HG02840 (cell line): Measurements from ENCODE around the gene GRIK4.

Source experiments
- ATAC-seq: cut with Tn5 transposase; IDR thresholded peaks from one replicate; pipeline ENCODE4 v1.9.1; 2021; ENCODE audit warnings: mild to moderate bottlenecking, moderate library complexity, moderate number of reproducible peaks; ENCODE audit not compliant: unreplicated experiment, low FRiP score

The GRIK4 gene

DNA sequence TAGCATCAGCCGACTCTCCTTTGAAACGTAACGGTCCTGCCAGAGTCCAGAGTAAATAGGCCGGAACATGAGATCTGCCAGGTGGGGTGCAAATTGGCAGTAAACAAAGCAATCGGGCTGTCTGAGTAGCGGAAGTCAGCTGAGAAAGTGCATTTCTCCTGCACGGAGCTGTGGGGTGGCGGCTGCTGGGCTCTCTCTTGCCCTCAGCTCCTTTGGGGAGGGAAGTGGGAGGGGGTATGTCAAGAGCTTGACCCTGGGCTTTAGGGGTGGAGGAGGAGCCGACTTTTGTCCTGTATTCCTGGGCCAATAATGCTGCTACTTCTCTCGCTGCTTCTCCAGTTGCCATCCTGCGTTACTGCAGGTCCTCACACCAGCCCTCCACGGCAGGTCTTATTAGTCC is 11.6 kb downstream of the GRIK4 start:
- no peak for ATAC-seq

DNA sequence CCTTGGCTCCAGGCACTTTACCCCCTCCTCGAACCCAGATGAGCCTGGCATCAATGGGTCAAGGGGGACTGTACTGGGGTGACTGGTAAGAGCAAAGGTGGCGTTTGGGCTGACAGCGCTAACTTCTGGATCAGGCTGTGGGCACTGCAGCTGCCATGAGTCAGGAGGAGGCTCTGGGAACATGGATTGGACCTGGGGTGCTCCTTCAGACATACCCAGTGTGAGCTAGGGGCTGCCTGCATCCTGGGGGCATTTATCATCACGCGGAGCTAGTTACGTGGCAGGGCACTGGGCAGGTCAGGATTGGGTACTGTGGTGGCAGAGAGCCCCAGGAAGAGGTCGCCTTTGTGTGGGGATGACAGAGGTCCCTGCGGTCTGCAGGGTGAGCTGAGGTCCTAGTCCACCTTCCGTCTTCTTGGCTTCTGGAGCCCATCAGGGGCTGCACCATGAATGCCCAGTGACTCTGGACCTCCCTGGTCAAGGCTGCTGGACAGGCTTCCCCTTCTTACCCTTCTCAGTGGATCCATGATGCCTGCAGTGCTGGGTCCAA is 13.1 kb downstream of the GRIK4 start:
- ATAC-seq, result no peak

DNA sequence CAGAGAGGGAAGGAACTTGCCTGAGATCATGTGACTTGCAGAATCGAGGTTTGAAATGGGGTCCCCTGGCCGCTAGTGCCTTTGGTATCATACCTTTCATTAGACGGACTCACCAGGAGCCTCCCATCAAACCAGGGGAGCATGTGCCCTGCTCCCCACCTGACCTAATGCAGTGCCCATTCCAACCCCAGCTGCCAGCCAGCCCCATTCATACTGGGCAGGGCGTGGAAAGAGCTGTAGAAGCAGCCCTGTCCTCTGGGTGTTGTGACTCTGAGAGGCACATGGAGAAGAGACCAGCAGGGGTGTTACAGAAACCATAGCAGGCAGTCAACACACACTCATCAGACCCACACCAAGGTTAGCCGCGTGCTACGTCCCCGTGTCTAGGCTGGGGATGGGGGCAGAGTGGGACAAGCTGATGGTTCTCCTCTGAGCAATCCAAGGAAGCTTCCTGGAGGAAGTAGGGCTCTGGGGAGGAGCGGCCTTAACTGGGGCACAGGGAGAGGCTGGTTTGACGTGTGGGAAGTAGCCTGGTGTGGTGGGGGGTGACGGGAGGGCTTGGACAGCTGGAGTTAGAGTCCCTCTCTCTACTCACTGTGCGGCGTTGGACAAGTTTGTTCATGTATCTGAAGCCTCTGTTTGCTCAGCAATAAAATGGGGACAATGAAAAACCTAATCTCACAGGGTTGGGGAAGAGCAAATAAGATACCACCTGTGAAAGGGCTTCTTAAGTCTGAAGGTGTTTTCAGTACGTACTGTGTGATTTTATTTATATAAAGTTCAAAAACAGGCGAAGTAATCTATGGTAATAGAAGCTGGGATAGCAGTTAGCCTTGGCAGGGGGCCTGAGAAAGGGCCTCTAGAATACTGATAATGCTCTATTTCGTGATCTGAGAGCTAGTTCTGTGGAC is 14.0 kb downstream of the GRIK4 start:
- no peak for ATAC-seq

DNA sequence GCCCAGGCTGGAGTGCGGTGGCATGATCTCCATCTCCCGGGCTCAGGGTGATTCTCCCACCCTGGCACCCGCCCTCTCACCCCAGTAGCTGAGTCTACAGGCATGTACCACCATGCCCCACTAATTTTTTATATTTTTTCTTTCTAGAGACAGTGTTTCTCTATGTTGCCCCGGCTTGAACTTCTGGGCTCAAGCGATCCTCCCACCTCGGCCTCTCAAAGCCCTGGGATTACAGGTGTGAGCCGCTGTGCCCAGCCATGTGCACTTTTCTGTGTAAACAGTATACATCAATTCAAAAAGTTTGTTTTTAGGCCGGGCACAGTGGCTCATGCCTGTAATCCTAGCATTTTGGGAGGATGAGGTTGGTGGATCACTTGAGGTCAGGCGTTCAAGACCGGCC is 14.7 kb downstream of the GRIK4 start:
- no peak for ATAC-seq

DNA sequence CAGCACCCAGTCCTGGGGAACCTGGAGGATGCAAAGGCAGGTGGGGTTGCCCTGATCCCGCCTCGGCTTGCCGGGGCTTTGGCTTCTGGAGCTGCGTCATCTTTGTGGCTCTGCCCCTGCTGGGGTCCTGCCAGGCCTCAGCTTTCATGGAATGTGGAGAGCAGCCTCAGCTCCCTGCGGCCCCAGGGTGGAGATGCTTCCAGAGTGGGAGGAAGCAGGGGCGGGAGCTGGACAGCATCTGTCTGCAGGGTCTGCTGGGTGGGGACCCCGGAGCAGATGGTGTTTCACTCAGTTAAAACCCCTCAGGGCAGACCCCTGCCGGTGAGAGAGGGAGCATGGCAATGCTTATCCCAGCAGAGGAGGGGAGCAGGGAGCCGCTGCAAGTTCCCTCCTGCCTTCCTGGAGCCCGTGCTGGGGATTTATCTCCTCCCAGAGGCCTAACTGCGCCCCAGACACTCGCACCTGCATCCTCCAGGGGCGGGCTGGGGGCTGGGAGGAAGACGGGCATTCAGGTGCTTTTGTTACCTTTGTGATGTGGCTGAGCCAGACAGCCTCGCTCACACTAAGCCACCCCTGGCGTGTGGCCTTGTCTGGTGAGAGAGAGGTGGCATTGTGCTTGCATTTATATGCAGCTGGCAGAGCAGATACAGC is 15.7 kb downstream of the GRIK4 start:
- no peak for ATAC-seq

DNA sequence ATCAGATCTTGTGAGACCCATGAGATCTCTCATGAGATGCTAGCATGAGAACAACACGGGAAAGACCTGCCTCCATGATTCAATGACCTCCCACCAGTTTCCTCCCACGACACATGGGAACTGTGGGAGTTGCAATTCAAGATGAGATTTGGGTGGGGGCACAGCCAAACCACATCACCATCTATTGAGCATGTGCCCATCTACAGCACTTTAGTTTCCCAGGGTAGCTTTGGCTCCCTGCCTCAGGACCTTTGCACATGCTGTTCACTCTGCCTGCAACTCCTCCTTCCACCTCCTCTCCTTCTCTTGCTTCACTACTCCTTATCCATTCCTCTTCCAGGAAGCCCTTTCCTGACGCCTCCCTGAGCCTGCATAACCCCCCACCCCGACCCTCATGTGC is 17.2 kb downstream of the GRIK4 start:
- ATAC-seq, result no peak

DNA sequence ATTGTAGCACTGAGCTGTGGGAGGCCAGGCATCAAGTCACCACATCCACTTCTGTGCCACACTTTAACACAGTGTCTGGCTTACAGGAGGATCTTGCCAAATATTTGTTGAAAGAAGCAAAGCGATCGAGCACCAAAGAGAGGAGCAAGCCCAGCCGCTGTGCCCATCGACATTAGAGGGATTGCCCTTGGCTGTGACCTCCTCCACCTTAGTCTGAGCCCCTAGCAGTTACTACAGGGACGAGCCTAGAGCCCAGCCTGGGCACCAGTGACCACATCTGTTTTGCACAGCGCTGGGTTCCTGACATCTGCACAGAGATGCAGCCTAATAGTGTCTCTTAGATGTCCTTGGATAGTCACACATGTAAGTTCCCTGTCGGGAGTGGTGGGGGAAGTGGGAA is 17.7 kb downstream of the GRIK4 start:
- ATAC-seq, result no peak

DNA sequence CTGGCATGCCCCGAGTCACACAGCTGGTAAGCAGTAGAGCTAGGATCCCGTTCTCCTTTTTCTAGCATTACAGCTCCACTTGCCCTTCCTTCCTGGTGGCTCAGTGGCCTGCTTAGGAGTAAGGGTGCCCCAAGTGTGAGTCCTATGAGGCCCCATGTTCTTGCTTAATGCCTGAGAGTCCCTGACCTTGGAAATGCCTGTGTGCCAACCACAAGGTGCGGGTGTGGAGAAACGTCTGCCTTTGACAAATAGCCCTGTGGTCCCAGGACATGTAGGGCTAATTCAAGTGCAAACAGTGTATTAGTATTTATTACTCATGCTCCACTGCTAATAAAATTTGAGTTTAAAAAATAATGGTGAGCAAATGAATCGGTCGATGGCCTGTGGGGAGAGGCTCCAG is 18.4 kb downstream of the GRIK4 start:
- ATAC-seq, result no peak

DNA sequence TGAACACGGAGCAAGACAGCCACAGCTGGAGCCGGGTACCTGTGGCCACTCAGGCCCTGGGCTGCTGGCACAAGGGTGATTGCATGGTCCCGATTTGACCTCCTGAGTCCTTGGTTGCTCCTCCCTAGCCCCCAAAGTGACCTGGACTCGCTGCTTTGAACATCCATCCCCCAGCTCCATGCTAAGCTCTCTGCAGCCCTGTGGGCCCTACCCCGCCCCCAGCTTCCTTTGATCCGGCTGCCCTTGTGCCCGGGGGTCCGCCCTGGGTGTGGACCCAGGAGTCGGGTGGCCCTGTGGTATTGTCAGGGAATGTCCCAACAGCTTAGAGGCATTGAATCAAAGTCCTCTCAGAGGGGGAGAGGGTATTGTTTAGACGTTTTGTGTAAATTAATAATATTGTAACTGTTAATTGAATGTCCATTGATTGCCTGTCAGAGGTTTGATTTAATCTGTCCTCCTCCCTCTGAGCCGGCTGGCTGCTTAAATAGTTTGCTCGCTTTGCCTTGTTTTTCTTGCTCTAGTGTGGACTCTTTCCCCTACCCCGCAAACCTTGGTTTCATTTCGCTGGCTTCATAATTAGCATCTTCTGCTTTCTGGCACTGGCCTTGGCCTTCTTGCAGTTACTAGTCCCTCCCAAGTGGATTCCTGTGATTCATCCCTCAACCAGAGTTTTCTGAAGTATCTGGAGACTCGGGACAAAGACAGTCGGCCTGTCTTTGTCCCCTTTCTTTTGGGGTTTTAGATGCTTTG is 20.7 kb downstream of the GRIK4 start:
- no peak for ATAC-seq

DNA sequence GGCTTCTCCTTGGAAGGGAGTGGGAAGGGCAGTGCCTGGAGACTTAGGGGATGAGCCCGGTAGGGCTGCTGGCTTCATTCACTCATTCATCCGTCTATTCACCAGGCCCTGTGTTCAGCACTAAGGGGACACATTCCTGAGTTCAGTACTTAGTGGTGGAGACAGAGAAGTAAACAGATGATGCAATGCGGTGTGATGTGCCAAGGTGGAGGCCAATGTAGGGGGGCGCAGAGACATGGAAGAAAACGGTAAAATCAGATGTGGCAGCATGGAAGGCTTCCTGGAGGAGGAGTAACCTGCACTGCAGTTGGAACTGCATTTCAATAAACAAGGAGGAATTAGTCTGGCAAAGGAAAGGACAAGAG is 21.3 kb downstream of the GRIK4 start:
- ATAC-seq, result no peak

DNA sequence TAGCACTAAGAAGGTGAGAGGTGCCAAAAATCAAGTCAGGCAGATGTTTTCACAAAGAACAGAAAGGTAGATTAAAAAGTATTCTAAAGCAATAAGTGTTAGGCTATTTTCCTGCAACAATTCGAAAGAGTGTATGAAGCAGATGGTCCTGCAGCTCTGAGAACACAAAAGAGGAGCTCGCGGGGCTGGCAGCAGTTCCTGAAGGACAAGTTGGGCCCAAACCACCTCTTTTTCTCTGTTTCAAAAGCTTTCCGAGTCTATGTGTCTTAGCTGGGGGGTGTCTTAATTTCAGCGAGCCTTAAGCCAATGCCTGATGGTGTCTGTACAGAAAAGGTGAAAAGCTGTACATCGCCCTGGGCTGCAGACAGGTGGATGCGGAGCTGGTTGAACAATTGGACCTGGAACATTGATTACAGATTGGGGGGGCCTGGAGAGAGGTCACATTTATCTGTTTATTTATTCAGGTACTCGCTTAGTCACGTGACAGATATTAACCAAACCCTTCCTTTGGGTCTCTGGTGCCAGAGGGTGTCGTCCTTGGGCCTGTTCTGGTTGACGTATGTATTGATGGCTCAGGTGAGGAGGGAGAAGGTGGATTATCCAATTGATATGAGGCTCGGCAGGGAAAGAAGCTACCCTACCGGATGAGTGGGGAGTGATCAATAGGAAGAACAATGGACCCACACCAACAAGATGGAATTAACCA is 24.7 kb downstream of the GRIK4 start:
- ATAC-seq, result no peak

DNA sequence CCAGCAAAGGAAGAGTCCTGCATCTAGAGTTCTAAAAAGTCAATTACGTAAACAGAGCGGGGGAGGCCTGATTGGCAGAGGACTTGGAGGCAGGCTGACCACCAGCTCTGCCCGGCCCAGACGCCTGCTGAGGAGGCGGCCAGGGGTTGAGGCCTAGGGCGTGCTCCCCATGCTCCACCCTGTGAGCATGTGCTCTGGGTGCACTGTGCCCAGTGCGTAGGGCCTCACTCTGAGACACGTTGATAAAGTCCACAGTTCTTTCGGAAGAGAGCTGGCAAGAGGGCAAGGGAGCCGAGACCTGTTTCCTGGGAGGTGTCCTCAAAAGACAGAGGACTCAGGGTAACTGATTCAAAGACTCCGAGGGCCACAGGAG is 25.2 kb downstream of the GRIK4 start:
- ATAC-seq, result no peak

DNA sequence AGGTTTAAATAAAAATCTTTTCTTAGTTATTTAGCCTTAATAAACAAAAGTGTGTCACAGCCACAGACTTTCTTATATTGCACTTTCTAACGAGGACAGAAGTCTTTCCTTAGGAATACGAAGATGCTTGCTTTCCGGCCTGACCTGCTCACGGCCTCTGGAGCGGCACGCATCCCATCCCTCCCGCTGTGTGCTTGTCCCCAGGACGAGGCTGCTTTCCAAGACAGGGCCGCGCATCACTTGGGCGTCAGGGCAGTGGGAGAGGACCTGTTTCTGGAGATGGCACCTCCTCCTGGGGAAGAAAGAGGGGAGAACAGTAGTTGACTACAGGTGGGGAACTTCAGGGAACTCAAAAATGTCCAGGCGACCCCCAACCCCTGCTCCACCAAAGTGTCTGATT is 26.4 kb downstream of the GRIK4 start:
- no peak for ATAC-seq

DNA sequence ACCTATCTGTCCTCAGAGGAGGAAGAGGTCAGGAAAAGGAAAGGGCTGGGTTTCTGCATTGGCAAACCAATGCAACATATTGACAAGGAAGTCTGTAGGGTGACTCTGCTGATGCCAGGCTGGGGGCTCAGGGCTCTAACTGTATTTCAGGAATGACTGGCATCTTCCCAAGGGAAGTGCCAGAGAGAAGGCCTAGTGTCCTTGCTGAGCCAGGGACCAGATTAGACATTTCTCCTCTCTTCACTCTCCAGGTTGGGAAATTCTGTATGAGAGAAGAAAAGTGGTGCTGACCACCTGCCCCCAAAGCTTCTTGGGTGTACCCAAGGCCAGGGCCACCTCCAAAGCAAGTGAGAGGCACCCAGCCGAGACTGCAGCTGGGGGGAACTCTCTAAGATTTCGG is 27.2 kb downstream of the GRIK4 start:
- no peak for ATAC-seq

DNA sequence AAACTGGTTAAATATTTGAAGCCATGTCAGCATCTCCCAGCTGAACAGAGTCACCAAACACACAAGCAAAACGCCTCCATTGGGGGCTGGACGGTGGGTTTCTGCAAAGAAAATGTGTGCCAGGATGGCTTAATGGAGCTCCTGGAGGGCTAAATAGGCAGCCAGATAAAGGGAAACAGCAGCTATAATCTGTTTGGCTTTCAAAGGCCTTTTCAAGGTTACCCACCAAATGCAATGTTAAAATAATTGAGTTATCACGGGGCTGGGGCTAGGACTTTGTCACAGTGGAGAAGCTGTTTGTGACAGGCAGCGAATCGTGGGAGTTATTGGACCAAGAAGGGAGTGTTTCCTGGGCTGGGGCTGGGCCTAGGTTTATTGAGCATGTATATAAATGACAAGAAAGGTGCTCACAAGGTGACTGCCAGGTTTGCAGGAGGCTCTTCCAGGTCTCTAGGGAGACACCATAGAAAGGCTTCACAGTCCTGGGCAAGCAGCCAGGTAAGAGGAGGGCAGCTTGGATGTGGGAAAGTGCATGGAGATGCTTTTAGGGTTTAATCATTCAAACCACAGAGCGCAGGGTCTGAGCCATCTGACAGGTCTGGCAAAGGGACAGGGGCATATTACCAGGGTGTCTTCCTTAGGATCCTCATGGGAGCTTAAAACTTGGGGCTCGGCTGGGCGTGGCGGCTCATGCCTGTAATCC is 28.3 kb downstream of the GRIK4 start:
- no peak for ATAC-seq

DNA sequence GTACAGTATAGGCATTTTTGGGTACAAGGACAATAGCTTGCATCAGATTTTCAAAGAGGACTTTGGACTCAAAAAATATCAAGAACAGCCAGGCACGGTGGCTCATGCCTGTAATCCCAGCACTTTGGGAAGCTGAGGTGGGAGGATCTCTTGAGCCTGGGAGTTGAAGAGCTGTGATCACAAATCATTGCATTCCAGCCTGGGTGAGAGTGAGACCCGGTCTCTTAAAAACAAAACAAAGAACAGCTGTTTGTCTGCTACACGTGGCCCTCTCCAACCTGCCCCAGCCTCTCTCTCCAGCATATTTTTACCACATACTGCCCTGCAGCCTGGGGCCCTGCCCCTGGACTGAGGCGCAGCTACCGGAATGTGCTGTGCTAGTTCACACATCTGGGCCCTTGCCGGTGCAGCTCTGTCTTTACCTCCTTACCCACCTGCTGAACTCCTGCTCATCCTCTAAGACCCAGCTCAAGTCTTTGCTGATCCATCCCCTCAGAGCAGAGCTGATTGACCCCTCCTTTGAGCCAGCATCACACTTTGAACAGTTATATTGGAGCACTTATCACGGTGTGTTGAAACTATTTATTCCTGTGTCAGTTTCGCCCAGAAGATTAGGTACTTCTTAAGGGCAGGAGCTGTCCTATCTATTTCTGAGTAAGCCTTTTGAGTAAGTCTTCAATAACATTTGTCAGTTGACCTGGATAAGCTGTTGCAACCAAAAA is 29.4 kb downstream of the GRIK4 start:
- no peak for ATAC-seq

DNA sequence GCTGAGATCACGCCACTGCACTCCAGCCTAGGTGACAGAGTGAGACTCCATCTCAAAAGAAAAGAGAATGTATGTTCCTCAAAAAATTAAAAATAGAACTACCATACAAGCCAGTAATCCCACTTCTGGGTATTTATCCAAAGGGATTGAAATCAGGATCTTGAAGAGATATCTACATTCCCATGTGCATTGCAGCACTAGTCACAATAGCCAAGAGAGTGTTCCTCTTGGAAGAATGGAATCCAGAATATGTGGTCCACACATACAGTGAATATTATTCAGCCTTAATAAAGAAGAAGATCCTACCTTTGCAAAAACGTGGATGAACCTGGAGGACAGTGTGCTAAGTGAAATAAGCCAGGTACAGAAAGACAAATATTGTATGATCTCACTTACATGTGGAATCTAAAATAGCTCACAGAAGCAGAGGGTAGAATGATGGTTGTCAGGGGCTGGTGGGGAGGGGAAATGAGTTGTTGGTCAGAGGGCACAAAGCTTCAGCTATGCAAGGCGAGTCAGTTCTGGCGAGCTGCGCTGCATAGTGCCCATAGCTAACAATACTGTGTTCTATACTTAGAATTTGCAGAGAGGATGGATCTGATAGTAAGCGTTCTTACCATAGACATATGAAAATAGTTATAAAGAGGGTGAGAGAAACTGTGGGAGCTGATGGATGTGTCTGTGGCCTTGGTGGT is 32.1 kb downstream of the GRIK4 start:
- ATAC-seq, result no peak

DNA sequence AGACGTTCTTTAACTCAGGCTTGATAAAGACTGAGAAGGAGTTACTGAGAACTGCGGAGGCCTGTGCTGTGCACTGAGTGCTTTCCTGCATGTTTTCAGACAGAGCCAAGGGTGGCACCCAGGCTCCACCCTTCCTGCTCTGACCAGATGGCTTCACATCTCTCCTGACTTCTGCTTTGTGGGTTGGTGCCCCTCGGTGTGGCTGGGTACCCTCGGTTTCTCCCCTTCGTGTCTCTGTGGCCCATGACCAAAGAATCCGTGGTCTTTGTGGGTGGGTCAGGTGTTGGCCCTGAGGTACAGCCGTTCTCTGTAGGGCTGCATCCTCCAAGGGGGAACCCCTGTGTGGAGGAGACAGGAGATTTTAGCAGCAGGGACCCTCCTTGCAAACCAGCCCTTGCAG is 34.3 kb downstream of the GRIK4 start:
- ATAC-seq, result no peak
